HepG2 (cell line): ENCODE measurements around the gene ZNF771. TPM values are rescaled to one million over a fixed set of nuclear protein-coding genes. Genes with fewer than 3 reads are reported as not detected.

Experiments
- CENPX ChIP-seq: sonication (generic); formaldehyde crosslinking; IDR thresholded peaks from 2 replicates; pipeline ENCODE4 v1.9.0; 2021; ENCODE audit warnings: mild to moderate bottlenecking, missing genetic modification reagents, moderate library complexity
- IKZF4 ChIP-seq: sonication (generic); formaldehyde crosslinking; IDR thresholded peaks from 2 replicates; pipeline ENCODE4 v1.5.1; 2020; ENCODE audit warnings: borderline replicate concordance, mild to moderate bottlenecking, low read depth, missing genetic modification reagents; ENCODE audit errors: not compliant biosample characterization
- PAWR ChIP-seq: sonication (generic); formaldehyde crosslinking; IDR thresholded peaks from 2 replicates; pipeline ENCODE4 v1.4.0; 2020; ENCODE audit warnings: missing genetic modification reagents, mild to moderate bottlenecking, borderline replicate concordance
- SIX1 ChIP-seq: sonication (generic); formaldehyde crosslinking; IDR thresholded peaks from 2 replicates; pipeline ENCODE4 v1.4.0; 2020; ENCODE audit warnings: missing genetic modification reagents, borderline replicate concordance
- ZFP37 ChIP-seq: sonication (generic); formaldehyde crosslinking; IDR thresholded peaks from 2 replicates; pipeline ENCODE4 v1.4.0; 2020; ENCODE audit warnings: missing genetic modification reagents, borderline replicate concordance
- ZNF20 ChIP-seq: sonication (generic); formaldehyde crosslinking; IDR thresholded peaks from 2 replicates; pipeline ENCODE4 v1.4.0; 2020; ENCODE audit warnings: mild to moderate bottlenecking, moderate library complexity, missing genetic modification reagents
- ZNF263 ChIP-seq: sonication (generic); formaldehyde crosslinking; IDR thresholded peaks from 2 replicates; pipeline ENCODE4 v1.4.0; 2020; ENCODE audit warnings: missing genetic modification reagents
- ZNF496 ChIP-seq: sonication (generic); formaldehyde crosslinking; IDR thresholded peaks from 2 replicates; pipeline ENCODE4 v1.8.1; 2023; ENCODE audit warnings: mild to moderate bottlenecking, moderate library complexity, missing genetic modification reagents; ENCODE audit not compliant: insufficient replicate concordance
- polyA plus RNA-seq, 8 experiments: library from polyadenylated mRNA; depleted of rRNA in 3 of 8; stranded (reverse) in 7 of 8; unstranded in 1 of 8; fragments of >200 nt; fragmentation: Illumina TruSeq in 4 of 8; extraction: Trizol in 4 of 8; gene quantifications; 2 replicates each; pipeline versions ENCODE4 v1.2.1 to v1.2.3, GENCODE V29; 2011 to 2016; ENCODE audit warnings: low read depth in 4 of 8, missing spikeins in 1 of 8, mixed read lengths in 1 of 8; ENCODE audit not compliant: insufficient read depth in 1 of 8
- total RNA-seq, 5 experiments: library from RNA; depleted of rRNA; stranded (reverse); fragments of >200 nt; fragmentation: Illumina TruSeq; extraction: Trizol; gene quantifications; 2 replicates each; pipeline ENCODE4 v1.2.3, GENCODE V29; 2016; ENCODE audit warnings: low read depth in 1 of 5
- TF ChIP-seq, protein P1 (sequence below): sonication (generic); formaldehyde crosslinking; IDR thresholded peaks from 2 replicates; pipeline ENCODE4 v1.4.0; 2020; ENCODE audit warnings: missing genetic modification reagents, borderline replicate concordance
- TF ChIP-seq, protein P2 (sequence below): sonication (generic); formaldehyde crosslinking; IDR thresholded peaks from 2 replicates; pipeline ENCODE4 v1.5.1; 2020; ENCODE audit warnings: missing genetic modification reagents, mild to moderate bottlenecking, borderline replicate concordance
- TF ChIP-seq, protein P3 (sequence below): sonication (generic); formaldehyde crosslinking; IDR thresholded peaks from one replicate; pipeline ENCODE4 v1.5.1; 2020; ENCODE audit warnings: mild to moderate bottlenecking, missing genetic modification reagents; ENCODE audit errors: not compliant biosample characterization
- TF ChIP-seq, protein P4 (sequence below): sonication (generic); formaldehyde crosslinking; IDR thresholded peaks from 2 replicates; pipeline ENCODE4 v1.4.0; 2020; ENCODE audit warnings: missing genetic modification reagents
- TF ChIP-seq, protein P5 (sequence below): conservative IDR thresholded peaks from 2 replicates; pipeline ENCODE4 v1.6.1; 2018; ENCODE audit warnings: missing genetic modification reagents

The ZNF771 gene
- total and polyA plus RNA-seq, 2 of the 13 experiments (the other 11 are each of a cell fraction or from before 2014, with no cell fraction given): 5.0 to 11.8 TPM

DNA sequence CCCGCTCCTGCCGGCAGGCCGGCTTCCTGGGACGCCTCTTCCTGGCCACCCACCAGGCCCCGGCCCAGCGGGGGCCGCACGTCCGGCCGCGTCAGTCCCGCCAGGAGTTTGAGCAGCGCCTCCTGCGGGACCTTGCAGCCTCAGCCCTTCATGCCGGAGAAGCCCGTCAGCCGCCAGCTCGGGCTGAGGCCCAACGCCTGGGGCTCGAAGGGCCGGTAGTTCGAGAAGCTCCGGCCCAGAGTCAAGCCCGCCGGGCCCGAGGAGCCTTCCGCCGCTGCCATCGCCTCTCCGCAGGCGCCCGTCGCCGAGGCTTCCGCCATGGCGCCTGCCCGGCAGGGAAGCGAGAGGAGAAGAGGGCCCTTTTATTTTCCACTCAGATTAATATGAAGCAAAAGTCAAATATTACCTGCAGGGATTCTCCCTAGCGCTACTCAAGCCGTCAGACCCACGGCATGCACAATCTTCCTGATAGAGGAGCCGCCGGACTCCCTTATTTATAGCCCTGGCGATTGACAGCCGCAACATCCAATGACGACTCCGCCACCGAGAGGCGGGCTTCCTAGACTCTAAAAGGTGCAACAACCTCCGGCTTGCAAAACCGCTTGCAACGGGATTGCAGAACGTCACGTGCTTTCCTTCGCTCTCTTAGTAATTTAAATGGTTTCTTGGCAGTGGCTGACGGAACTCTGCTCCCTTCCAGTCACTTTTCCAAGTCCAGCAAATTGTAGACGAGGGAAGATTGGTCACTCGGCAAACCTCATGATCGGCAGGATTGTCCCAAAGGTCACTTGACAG lies 38.2 kb downstream of the ZNF771 start, which contains the start of gene SEPHS2 (continued):
- TF ChIP-seq, protein P1, sequence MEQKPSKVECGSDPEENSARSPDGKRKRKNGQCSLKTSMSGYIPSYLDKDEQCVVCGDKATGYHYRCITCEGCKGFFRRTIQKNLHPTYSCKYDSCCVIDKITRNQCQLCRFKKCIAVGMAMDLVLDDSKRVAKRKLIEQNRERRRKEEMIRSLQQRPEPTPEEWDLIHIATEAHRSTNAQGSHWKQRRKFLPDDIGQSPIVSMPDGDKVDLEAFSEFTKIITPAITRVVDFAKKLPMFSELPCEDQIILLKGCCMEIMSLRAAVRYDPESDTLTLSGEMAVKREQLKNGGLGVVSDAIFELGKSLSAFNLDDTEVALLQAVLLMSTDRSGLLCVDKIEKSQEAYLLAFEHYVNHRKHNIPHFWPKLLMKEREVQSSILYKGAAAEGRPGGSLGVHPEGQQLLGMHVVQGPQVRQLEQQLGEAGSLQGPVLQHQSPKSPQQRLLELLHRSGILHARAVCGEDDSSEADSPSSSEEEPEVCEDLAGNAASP (CRISPR knock-in tag): peak; percentile 57
- TF ChIP-seq CENPX (no peak), ZNF263 (CRISPR knock-in tag) (no peak), ZFP37 (CRISPR knock-in tag) (peak; percentile 68; the same call in 1 of the 2 replicates), ZNF20 (CRISPR knock-in tag) (no peak), IKZF4 (CRISPR knock-in tag) (no peak), SIX1 (CRISPR knock-in tag) (no peak; the same call in 1 of the 2 replicates), PAWR (CRISPR knock-in tag) (no peak), ZNF496 (CRISPR knock-in tag) (no peak)
- TF ChIP-seq, protein P2, sequence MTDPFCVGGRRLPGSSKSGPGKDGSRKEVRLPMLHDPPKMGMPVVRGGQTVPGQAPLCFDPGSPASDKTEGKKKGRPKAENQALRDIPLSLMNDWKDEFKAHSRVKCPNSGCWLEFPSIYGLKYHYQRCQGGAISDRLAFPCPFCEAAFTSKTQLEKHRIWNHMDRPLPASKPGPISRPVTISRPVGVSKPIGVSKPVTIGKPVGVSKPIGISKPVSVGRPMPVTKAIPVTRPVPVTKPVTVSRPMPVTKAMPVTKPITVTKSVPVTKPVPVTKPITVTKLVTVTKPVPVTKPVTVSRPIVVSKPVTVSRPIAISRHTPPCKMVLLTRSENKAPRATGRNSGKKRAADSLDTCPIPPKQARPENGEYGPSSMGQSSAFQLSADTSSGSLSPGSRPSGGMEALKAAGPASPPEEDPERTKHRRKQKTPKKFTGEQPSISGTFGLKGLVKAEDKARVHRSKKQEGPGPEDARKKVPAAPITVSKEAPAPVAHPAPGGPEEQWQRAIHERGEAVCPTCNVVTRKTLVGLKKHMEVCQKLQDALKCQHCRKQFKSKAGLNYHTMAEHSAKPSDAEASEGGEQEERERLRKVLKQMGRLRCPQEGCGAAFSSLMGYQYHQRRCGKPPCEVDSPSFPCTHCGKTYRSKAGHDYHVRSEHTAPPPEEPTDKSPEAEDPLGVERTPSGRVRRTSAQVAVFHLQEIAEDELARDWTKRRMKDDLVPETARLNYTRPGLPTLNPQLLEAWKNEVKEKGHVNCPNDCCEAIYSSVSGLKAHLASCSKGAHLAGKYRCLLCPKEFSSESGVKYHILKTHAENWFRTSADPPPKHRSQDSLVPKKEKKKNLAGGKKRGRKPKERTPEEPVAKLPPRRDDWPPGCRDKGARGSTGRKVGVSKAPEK (CRISPR knock-in tag): peak; percentile 62
- TF ChIP-seq, protein P3, sequence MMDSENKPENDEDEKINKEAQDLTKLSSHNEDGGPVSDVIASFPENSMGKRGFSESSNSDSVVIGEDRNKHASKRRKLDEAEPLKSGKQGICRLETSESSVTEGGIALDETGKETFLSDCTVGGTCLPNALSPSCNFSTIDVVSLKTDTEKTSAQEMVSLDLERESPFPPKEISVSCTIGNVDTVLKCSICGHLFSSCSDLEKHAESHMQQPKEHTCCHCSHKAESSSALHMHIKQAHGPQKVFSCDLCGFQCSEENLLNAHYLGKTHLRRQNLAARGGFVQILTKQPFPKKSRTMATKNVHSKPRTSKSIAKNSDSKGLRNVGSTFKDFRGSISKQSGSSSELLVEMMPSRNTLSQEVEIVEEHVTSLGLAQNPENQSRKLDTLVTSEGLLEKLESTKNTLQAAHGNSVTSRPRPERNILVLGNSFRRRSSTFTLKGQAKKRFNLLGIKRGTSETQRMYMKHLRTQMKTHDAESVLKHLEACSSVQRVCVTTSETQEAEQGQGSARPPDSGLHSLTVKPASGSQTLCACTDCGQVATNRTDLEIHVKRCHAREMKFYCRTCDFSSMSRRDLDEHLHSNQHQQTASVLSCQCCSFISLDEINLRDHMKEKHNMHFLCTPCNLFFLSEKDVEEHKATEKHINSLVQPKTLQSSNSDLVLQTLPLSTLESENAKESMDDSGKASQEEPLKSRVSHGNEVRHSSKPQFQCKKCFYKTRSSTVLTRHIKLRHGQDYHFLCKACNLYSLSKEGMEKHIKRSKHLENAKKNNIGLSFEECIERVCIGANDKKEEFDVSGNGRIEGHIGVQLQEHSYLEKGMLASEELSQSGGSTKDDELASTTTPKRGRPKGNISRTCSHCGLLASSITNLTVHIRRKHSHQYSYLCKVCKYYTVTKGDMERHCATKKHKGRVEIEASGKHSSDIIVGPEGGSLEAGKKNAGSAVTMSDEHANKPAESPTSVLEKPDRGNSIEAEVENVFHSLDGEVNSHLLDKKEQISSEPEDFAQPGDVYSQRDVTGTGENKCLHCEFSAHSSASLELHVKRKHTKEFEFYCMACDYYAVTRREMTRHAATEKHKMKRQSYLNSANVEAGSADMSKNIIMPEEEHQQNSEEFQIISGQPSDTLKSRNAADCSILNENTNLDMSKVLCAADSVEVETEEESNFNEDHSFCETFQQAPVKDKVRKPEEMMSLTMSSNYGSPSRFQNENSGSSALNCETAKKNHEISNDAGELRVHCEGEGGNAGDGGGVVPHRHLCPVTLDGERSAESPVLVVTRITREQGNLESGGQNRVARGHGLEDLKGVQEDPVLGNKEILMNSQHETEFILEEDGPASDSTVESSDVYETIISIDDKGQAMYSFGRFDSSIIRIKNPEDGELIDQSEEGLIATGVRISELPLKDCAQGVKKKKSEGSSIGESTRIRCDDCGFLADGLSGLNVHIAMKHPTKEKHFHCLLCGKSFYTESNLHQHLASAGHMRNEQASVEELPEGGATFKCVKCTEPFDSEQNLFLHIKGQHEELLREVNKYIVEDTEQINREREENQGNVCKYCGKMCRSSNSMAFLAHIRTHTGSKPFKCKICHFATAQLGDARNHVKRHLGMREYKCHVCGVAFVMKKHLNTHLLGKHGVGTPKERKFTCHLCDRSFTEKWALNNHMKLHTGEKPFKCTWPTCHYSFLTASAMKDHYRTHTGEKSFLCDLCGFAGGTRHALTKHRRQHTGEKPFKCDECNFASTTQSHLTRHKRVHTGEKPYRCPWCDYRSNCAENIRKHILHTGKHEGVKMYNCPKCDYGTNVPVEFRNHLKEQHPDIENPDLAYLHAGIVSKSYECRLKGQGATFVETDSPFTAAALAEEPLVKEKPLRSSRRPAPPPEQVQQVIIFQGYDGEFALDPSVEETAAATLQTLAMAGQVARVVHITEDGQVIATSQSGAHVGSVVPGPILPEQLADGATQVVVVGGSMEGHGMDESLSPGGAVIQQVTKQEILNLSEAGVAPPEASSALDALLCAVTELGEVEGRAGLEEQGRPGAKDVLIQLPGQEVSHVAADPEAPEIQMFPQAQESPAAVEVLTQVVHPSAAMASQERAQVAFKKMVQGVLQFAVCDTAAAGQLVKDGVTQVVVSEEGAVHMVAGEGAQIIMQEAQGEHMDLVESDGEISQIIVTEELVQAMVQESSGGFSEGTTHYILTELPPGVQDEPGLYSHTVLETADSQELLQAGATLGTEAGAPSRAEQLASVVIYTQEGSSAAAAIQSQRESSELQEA (CRISPR knock-in tag): no peak
- TF ChIP-seq, protein P4, sequence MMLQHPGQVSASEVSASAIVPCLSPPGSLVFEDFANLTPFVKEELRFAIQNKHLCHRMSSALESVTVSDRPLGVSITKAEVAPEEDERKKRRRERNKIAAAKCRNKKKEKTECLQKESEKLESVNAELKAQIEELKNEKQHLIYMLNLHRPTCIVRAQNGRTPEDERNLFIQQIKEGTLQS (CRISPR knock-in tag): no peak
- TF ChIP-seq, protein P5, sequence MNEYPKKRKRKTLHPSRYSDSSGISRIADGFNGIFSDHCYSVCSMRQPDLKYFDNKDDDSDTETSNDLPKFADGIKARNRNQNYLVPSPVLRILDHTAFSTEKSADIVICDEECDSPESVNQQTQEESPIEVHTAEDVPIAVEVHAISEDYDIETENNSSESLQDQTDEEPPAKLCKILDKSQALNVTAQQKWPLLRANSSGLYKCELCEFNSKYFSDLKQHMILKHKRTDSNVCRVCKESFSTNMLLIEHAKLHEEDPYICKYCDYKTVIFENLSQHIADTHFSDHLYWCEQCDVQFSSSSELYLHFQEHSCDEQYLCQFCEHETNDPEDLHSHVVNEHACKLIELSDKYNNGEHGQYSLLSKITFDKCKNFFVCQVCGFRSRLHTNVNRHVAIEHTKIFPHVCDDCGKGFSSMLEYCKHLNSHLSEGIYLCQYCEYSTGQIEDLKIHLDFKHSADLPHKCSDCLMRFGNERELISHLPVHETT: 0 out of 2 replicates have a peak, but pooled peaks have one; percentile 24
